HG03196 (cell line): ENCODE measurements around the gene TOX2.
"Not testable (repeated sequence)": the region's sequence is repeated elsewhere in the genome, so short reads cannot be mapped to it uniquely, and the experiment has no call there.

Experiments used
- ATAC-seq: cut with Tn5 transposase; IDR thresholded peaks from one replicate; pipeline ENCODE4 v1.9.1; 2021; ENCODE audit not compliant: unreplicated experiment

The TOX2 gene

DNA sequence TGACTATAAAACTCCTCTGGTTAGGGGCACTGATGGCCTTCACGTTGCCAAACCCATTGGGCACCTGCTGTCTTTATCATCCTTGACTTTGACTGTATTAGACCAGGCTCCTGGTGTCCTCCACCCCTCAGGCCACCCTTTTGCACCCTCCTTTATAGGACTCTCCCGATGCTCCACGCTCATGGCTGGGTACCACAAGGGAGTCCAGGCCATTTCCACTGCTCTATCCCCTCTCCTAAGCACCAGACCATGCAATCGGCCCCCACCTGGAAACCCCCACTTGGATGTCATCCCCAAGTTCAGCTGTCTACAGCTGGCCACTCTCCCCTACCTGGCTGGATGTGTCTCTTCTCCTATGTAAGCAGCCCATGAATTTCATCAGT, 115.2 kb downstream of the TOX2 start:
- ATAC-seq = no peak

DNA sequence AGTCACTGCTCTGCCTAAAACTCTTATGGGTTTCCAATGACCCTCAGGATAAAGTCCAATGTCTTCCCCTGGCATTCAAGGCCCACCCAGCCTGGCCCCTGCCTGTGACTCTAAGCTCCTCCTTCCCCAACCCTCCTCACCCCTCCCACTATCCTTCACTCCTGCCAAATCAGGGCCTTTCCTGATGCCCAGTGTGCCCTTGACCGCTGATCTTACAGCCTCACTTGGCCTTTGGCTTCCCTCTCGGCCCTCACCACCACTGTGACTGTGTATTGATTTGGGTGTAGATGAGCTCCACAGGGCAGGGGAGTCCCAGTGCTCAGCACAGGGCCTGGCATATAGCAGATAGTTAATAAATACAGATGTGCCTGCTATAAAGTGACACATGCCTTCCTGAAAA, 115.7 kb downstream of the TOX2 start:
- ATAC-seq = no peak

DNA sequence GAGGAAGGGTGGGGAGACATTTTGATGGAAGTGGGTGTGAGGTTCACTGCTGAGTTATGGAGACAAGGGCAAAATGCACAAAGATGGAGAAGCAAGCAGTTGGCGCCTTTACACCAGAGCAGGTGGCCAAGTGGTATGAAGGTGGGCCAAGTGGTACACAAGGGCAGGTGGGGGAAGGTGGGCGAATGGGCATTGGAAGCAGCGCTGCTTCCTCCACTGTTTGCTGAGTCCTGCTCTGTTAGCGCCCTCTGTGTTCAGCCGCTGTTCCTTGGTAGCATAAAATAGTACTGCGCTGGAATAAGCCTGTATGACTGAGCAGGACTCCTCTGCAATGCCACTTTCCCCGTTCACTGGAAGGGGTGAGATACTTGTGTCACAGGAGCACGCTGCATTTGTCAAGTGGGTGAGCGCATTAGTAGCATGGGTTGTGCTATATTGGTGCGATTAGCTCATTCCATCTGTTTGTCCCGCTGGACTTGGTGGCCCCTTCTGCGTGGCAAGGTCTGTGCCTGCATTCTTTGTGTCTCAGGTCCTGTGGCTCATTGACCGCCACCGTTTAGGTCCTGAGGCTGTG, 116.4 kb downstream of the TOX2 start:
- ATAC-seq = no peak

DNA sequence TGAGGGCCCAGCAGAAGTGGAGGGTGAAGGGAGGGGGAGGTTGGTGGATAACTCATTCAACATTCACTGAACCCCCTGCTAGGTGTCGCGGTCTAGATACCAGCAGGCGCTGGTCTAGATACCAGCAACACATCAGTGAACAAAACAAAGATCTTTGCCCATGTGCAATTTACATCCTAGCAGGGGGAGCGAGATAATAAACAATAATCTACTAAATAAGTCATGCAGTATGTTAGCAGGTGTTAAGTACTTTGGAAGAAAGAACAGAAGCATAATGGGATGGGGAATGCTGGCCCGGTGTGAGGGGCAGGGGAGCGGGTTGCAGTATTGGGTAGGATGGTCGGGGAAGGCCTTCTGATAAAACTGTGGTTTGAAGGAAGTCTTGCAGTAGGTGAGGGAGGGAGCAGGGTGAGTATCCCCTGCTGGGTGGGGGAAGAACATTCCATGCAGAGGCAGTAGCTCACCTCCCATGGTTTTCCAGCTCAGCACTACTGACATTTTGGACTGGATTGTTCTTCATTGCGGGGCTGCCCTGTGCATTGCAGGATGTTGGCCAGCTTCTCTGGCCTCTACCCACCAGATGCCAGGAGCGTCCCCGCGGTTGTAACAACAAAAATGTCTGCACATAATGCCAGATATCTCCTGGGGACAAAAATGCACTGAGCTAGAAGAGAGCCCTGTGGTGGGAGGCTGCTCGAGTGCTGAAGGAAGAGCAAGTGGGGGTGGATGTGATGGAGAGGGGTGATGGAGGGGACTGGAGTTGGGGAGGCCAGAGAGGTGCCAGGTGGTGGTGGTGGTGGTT, 117.3 kb downstream of the TOX2 start:
- ATAC-seq = no peak

DNA sequence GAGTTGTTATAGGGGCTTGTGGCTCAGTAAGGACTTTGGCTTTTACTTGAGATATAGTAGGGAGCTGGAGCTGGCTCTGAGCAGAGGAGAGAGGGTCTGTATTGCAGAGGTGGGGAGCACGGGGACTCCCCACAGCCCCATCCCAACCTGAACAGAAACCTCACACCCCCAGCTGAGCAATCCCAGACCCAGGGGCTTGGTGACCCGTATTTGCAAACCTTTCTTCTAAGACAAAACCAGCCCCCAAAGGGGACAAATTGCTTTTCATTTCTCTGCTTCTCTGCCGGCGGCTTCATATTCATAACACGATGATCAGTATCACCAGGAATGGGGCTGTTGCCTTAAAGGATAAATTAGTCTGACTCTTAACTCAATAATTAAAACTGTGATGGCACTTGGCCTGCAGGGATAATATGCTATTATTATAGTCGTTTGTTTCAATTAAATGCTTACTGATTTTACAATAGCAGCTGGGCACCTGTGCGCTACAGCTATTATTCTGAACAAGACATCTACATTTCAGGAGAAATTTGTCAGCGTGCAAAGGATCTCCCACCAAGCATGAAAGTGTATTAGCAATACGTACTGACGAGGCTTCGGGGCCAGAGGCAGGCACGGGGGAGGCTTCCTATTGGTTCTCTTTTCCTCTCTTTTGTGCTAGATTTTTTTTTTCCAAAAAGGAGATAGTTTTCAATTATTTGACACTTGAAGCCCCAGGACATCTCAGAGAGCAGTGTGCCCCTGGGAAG, 118.1 kb downstream of the TOX2 start:
- ATAC-seq = no peak

DNA sequence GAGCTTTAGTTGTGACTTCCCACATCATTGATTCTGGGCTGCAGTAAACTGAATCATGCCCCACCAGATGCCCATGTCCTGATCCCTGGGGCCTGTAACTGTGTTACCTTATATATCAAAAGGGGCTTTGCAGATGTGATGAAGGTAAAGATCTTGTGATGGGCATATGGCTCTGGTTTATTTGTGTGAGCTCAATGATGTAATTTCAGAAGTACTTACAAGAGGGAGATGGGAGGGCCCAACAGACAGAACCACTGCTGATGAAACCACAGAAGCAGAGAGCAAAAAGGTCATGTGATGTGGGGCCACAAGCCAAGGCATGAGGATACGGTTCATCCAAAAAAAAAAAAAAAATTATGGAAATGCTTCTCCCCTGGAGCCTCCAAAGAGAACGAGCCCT, 118.7 kb downstream of the TOX2 start:
- ATAC-seq = no peak

DNA sequence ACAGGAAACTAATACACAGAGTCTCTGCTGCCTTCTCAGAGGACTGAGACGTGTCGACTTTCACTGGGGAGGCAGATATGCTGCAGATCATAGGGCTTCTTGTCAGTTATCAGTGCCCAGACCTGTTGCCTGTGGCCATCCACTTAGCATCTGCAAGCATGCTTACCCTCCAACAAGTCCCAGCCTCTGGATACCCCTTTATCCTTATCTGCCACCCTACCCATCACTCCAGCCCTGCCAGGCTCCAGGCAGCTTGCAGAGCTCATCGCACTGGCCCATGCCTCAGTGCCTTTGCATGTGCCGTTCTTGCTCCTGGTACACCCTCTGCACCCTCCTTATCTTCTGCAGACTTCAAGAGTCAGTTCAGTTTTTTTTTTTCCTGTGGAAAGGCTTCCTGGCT, 119.2 kb downstream of the TOX2 start:
- ATAC-seq = no peak

DNA sequence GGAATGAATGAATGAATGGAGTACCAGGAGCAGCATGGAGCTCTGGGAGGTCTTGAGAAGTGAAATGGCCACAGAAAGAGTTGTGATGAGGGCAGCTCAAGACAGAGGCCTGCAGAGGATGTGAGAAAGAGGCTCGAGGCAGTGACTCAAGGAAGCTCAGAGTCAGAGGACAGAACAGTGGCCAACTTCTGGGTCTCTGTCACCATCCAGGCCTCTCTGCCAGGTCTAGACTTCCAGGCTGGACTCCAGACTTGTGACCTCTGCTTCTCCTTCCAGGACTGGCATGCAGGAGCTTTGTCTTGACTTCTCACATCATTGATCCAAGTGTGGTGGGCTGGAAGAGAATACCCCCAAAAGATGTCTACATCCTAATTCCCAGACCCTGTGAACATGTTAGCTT, 119.8 kb downstream of the TOX2 start:
- no peak for ATAC-seq

DNA sequence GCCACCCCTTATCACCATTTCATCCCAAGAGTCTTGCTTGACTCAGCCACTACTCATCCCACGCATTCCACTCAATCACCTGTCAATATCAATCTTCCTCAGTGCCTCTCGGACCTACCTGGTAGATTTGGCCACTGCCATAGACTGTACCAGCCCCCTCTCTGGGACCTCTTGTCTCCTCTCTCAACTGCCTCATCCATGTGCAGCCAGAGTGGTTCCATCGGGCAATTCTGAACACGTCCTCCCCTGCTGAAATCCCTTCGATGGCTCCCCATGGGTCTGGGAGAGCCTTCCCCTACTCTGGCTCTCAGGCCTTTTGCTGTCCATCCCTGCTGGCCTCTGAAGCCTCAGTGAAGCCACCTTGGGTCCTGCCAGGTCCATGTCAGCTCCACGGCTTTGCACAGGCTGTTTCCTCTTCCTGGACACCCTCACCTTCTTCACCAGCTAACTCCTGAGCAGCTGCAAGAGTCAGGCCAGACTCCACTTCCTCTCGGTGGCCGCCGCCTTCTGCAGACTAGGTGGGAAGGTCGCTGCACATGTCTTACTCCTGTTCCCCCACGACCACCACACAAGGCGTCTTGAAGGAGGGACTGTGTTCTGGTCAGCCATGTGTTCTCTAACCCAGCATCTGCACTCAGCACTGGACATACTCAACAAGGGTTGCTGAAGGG, 120.4 kb downstream of the TOX2 start:
- no peak for ATAC-seq

DNA sequence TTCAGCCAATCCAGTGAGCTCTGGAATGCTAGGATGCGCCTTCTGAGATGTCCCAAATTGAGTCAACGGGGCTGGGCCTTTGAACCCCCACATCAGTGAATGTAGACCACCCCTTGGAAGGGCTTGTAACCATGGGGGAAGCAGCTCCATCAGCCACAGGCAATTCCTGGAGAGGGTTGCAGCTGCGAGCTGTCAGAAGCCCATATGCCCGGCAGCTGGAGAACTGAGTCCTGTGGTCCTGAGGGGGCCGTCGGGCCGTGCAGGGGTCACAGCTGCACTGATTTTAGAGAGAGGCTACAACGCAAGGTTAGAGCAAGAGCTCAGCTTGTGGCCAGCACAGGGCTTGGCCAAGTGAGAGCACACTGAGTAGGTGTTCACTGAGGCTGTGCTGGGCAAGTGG, 121.3 kb downstream of the TOX2 start:
- no peak for ATAC-seq

DNA sequence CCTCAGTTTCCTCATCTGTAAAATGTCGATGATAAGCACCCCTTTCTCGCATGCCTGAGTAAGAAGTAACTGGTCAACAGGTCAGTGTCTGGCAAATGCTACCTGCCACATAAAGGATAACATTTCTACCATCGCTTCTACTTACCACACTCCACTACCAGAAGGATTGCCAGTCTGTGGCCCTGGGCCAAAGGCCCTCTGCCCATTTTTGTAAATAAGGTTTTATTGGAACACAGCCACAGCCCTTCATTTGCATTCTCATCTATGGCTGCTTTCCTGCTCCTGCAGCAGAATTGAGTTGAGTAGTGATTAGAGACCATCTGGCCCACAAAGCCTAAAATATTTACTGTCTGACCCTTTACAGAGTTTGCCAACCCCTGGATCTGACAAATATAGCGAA, 121.8 kb downstream of the TOX2 start:
- ATAC-seq = no peak

DNA sequence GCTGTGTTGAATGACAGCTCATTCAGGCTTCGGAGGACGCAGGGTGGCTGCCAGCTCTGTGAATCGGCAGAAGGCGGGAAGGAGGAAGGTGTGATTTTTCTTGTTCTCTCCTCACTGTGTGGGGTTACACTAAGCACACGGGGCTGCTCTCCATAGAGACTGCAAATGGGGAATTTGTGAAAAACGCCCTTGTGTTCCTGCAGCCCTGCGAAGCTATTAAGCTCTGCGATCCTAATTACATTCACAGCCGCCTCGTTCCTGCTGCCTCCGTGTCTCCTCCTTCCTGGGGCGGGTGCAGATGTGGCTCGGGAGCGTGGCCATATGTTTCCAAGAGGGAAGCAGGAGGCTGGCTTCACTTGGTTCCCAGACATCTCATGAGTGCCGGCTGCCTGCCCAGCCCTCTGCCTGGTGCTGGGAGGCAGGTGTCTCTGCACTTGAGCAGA, 124.0 kb downstream of the TOX2 start:
- no peak for ATAC-seq

DNA sequence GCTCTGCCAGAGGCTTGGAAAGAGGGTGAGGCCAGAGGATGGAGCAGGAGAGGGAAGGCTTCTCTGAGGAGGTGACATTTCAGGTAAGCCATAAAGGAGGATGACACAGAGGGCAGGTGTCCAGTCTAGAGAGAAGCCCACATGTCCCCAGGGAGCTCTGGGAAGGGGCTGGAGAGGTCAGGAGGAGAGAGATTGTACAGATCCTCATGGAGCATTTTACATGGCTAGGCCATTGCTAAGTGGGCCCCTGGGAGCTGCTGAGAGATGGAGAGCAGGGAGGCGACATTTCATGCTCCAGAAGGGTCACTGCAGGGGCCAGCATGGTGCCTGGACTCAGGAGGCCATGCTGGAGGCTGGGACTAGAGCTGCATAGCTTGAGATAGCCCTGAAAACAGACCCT, 124.5 kb downstream of the TOX2 start:
- no peak for ATAC-seq

DNA sequence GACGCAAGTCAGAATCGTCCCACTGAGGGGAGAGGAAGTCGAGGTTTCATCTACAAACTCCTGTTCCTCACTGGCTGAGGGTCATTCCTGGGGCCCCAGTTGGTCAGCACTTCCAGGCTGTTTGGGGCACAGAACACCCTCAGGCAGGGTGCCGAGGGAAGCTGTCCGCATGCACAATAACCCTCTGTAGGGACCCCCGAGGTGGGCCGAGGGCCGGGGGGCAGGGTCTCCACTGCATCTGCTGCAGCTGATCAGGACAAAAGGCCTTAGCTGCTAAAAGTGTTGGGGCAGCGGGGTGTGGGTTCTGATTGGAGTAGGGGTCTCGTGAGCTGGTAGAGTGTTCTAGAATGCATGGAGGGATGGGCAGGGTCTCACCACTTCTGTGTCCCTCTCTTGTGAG, 125.1 kb downstream of the TOX2 start:
- no peak for ATAC-seq

DNA sequence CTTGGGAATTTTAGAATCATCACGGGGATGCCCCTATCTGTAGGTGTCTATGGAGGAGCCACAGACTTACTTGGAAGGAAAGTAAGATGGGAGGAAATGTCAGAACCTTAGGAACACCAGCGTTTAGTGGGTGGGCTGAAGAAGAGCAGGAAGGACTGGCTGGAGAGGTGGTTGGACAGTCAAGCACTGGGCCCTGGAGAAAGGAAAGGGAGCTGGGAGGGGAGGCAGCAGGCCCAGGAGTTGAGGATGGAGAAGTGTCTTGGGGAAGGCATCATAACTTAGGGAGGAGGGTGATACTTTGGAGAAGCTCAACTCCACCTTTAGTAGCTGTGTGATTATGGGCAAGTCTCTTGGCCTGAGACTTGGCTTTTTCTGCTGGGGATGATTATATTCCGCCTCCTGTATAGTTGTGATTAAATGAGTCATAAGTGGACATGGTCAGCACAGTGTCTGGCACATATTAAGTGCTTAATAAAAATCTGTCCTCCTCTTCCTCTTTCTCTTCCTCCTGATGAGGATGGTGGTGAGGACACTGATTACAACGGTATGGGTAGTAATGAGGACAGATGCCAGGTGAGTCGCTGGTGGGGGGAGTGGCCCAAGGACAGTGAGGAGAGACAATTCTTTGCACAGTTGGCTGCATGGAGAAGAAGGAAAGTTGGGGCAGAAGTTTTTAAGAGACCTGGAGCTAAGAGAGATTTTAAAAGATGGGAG, 125.7 kb downstream of the TOX2 start:
- ATAC-seq = no peak

DNA sequence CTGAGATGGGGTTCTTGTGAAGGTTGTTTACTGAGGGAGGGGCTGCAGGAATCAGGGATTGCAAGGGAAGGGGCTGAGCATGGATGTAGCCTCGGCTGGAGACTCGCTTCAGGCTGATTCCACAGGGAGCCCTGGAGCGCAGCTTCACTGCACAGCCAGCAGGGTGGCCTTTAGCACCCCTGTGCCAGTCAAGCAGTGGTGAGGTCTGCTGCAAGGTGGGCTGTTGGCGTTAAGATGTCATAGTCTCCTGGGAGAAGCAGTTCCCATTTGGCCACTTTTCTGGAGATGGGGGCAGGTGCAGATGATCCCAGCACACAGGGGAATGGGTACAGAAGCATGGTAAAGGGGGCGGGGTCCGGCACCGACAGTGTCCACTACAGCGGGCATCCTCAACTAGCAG, 126.3 kb downstream of the TOX2 start:
- ATAC-seq = no peak

DNA sequence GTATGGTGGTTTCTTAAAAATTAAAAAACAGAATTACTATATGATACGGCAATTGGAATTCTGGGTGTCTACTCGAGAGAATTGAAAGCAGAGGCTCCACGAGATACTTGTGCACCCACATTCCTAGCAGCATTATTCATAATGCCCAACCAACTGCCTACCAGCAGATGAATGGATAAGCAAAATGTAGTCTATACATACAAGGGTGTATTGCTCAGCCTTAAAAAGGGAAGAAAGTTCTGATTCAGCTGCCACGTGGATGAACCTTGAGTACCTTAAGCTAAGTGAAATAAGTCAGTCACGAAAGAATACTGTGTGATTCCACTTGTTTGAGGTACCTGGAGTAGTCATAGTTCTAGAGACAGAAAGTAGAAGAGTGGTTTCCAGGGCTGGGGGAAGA, 130.1 kb downstream of the TOX2 start:
- ATAC-seq = not testable (repeated sequence)

DNA sequence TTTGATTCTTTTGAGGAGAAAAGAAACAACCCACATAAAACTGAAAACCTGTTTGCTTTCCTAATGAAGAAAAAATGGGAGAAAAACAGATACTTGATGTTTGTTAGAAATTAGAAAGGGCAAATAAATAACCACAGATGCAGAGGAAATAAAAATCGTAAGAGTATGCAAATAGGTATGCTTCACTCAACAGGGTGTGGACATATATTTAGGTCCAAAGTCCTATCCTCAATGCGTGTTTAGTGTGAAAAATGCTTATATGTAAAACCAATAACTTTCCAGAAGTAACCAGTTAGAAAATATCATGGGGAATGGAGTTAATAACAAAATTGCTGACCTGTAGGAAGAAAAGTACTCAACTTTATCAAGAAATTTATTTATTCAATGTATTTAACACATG, 135.7 kb downstream of the TOX2 start:
- no peak for ATAC-seq

DNA sequence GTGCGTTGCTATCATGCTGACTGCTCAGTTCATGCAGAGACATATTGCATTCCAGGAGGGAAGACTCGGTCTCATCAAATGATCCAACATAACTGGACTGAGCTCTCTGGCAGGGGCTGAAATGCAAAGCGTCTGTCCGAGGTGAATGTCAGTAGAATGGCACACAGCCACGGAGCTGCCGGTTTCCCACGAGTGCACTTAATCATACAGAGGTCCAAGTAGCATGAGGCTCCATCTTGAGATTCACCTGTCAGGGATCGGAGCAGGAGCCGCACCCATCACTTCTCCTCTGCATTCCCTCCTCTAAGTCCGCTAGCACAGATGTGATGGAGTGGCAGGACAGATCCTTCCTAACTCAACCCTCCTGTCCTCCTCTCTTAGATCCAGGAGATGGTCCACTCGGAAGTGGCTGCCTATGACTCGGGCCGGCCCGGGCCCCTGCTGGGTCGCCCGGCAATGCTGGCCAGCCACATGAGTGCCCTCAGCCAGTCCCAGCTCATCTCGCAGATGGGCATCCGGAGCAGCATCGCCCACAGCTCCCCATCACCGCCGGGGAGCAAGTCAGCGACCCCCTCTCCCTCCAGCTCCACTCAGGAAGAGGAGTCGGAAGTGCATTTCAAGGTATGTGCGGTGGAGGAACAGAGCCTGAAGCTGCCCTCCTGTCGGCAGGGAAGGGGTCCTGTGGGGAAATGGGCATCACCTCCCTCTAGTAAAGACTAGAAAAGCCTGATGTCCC, 136.4 kb downstream of the TOX2 start:
- no peak for ATAC-seq

DNA sequence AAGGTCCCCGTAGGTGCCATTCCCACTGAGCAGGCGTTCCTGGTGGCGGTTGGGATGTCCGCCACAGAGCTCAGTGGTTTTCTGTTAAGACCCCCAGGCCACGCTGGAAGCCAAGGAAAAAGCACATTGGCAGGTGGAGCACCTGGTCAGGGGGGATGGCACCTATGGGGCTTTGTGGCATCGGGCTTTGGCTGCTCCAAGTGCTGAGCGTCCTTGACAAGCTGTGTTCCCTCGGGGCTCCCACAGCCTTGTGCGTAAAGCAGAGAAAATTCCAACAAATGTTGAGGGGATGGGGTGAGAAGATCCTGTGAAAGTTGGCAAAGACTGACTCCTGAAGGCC, 137.0 kb downstream of the TOX2 start:
- no peak for ATAC-seq

DNA sequence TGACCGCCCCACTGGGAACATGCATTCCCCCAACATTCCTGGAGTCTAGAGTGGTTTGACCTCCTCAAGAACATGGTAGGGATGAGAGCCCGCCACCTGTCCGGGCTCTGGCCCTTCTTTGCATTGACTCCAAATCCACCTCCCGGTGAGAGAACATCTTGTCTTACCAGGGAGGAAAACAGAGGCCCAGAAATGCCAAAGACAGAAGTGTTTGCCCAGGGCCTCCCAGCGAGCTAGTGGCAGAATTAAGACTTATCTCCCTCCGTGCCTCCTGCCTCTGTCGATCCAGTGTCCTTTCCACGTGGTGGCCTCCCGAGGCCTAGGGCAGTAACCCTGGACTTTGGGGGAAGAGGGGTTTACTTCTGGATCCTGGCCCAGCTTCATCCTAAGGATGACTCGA, 137.5 kb downstream of the TOX2 start:
- no peak for ATAC-seq
